NT2/D1 (cell line): ENCODE data around the gene CSTB.
A peak's percentile ranks its signal among the peaks of the same experiment; 100 is the strongest.

Source experiments
- DNase-seq: peaks from one replicate; pipeline ENCODE4 v3.0.0-alpha.2; 2011; ENCODE audit warnings: low read depth, low spot score
- H3K27me3 ChIP-seq: 2 replicates; pipeline ENCODE4 v1.6.0; 2011; ENCODE audit warnings: mild to moderate bottlenecking; ENCODE audit not compliant: insufficient read length, insufficient read depth
- H3K36me3 ChIP-seq: 2 replicates; pipeline ENCODE4 v1.6.1; 2011; ENCODE audit warnings: mild to moderate bottlenecking, low read length, mixed read lengths; ENCODE audit not compliant: insufficient read depth, insufficient read length
- H3K4me1 ChIP-seq: 2 replicates; pipeline ENCODE4 v1.5.1; 2011; ENCODE audit not compliant: insufficient read depth, insufficient read length
- H3K4me3 ChIP-seq: 2 replicates; pipeline ENCODE4 v1.5.1; 2011; ENCODE audit warnings: low read depth; ENCODE audit not compliant: insufficient read length
- H3K9ac ChIP-seq: 2 replicates; pipeline ENCODE4 v1.6.0; 2011; ENCODE audit warnings: low read depth; ENCODE audit not compliant: insufficient read length
- H3K9me3 ChIP-seq: 2 replicates; pipeline ENCODE4 v1.5.1; 2011; ENCODE audit warnings: mild to moderate bottlenecking, low read length; ENCODE audit not compliant: insufficient read depth
- SUZ12 ChIP-seq: IDR thresholded peaks from 2 replicates; pipeline ENCODE4 v1.6.1; 2011; ENCODE audit not compliant: insufficient read length, insufficient read depth; ENCODE audit errors: extremely low read depth
- YY1 ChIP-seq: IDR thresholded peaks from 2 replicates; pipeline ENCODE4 v1.6.1; 2011; ENCODE audit not compliant: insufficient read length, insufficient read depth
- ZNF274 ChIP-seq: IDR thresholded peaks from 2 replicates; pipeline ENCODE4 v1.6.1; 2011; ENCODE audit warnings: mild to moderate bottlenecking, low read depth, low read length

The CSTB gene

GRCh38 chr21:43740497-43741156, 35.5 kb downstream of the CSTB start:
- H3K4me3 ChIP-seq = peak overlapping the region; percentile 10
- no peaks in the 10 kb centered on the region for H3K27me3 ChIP-seq
- H3K9ac ChIP-seq = peak overlapping the region; percentile 12
- H3K36me3 ChIP-seq = peaks cover 66% of the 10 kb centered on the region
- TF ChIP-seq YY1 (peak; percentile 68), ZNF274 (no peak)
- peak; percentile 51 for DNase-seq
- peaks cover 18% of the 10 kb centered on the region for H3K4me1 ChIP-seq
- no peaks in the 10 kb centered on the region for H3K9me3 ChIP-seq

DNA sequence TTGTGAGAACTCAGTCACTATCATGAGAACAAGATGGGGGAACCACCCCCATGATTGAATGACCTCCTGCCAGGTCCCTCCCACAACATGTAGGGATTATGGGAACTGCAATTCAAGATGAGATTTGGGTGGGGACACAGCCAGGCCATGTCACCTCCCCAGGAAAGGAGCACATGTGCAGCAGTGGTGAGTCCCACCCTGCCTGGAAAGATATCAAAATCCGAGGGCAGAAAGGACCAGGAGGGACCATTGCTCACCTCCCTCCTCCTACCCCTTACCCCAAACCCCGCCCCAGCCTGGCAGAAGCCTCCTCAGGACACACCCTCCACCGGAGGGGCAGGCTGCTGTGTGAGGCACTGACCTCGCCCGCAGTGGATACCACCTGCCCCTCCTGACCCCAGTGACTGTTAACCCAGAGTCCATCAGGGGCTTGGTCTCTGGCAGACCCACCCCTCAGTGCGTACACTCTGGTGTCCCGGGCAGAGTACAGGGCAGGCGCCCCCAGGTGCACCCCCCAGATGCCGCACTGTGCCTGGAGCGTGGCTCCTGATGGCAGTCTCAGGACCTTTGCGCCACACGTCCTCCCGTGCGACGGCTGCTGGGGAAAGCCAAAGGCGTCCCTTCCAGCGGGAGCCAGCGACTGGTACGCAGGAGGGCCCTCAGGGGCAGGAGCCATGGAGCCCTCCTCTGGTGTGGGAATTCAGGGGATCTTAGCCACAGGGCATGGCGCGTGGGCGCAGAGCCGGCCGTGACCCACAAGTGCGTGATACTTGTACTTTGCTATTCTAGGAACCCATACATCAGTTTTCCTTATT, 36.3 kb downstream of the CSTB start:
- H3K4me3 ChIP-seq = no peak overlapping the region
- no peaks in the 10 kb centered on the region for H3K27me3 ChIP-seq
- no peak overlapping the region for H3K9ac ChIP-seq
- H3K36me3 ChIP-seq = peaks cover 68% of the 10 kb centered on the region
- H3K9me3 ChIP-seq = no peaks in the 10 kb centered on the region
- no peak for TF ChIP-seq SUZ12
- no peak for TF ChIP-seq YY1
- no peak for TF ChIP-seq ZNF274
- H3K4me1 ChIP-seq = peaks cover 22% of the 10 kb centered on the region
- DNase-seq = no peak

GRCh38 chr21:43737158-43737950, 38.8 kb downstream of the CSTB start:
- no peaks in the 10 kb centered on the region for H3K27me3 ChIP-seq
- DNase-seq = no peak
- peak overlapping the region; percentile 14 for H3K9ac ChIP-seq
- no peak overlapping the region for H3K4me3 ChIP-seq
- peaks cover 32% of the 10 kb centered on the region for H3K4me1 ChIP-seq
- H3K36me3 ChIP-seq = peaks cover 55% of the 10 kb centered on the region
- TF ChIP-seq YY1 (no peak), ZNF274 (no peak)
- H3K9me3 ChIP-seq = no peaks in the 10 kb centered on the region

DNA sequence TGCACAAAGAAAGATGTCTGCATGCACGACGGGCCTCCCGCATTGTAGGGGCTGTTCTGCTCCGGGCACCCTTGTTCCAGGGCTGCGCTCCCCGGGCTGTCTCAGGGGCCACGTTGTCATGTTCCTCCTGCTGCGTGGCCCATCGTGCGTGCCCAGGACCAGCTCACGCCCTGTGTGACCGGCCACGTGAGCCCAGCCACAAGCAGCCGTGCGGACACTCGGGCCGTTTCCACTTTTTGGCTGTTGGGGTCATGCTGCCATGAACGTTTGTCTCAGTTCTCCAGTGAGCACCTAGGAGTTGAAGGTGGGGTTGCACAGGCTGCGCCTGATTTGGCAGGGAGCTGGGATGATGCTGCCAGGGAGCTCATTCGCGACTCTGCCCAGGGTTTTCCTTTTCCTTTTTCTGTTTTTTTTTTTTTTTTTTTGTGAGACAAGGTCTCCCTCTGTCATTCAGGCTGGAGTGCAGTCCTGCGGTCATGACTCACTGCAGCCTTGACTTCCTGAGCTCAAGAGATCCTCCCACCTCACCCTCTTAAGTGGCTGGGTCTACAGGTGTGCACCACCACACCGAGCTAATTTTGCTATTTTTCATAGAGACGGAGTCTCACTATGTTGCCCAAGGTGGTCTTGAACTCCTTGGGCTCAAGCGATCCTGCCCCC, 39.8 kb downstream of the CSTB start:
- no peak overlapping the region for H3K4me3 ChIP-seq
- H3K9ac ChIP-seq = no peak overlapping the region
- TF ChIP-seq YY1 (no peak), ZNF274 (no peak), SUZ12 (no peak)
- no peaks in the 10 kb centered on the region for H3K27me3 ChIP-seq
- H3K4me1 ChIP-seq = peaks cover 38% of the 10 kb centered on the region
- peaks cover 58% of the 10 kb centered on the region for H3K36me3 ChIP-seq
- no peaks in the 10 kb centered on the region for H3K9me3 ChIP-seq
- no peak for DNase-seq

- Histone ChIP-seq H3K9me3 (no peaks in the 10 kb centered on the region), H3K27me3 (no peaks in the 10 kb centered on the region), H3K4me3 (no peak overlapping the region), H3K4me1 (peaks cover 36% of the 10 kb centered on the region), H3K9ac (peak overlapping the region; percentile 28), H3K36me3 (peaks cover 64% of the 10 kb centered on the region)
- DNase-seq = no peak
- no peak for TF ChIP-seq SUZ12
- no peak for TF ChIP-seq ZNF274
- TF ChIP-seq YY1 = no peak
These were observed 40.6 kb downstream of the CSTB start for GRCh38 chr21:43735236-43736091.

DNA sequence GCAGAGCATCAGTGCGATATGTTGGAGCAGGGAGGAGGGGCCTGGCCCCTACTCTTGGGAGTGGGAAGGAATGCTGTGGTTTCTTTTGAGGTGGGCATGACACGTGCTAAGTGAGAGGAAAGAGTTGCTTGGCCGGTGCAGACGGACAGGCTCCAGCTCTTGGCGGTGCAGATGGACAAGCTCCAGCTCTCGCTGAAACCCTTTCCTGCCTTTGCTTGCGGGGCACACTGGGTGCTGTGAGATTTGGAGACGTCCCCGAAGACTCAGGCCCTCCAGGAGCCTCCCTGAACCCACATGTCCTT, 41.2 kb downstream of the CSTB start:
- peaks cover 60% of the 10 kb centered on the region for H3K36me3 ChIP-seq
- peak overlapping the region; percentile 28 for H3K9ac ChIP-seq
- TF ChIP-seq YY1 (no peak), ZNF274 (no peak), SUZ12 (no peak)
- no peak overlapping the region for H3K4me3 ChIP-seq
- peaks cover 31% of the 10 kb centered on the region for H3K4me1 ChIP-seq
- H3K9me3 ChIP-seq = no peaks in the 10 kb centered on the region
- DNase-seq = no peak
- no peaks in the 10 kb centered on the region for H3K27me3 ChIP-seq
